ENCODE data around the gene DSCAML1. TPM values are rescaled to one million over a fixed set of nuclear protein-coding genes. Genes with fewer than 3 reads are reported as not detected.

The DSCAML1 gene
- total and polyA plus RNA-seq, 9 of the 15 experiments (the other 6 are each of a cell fraction or from before 2014, with no cell fraction given), result not detected

DNA sequence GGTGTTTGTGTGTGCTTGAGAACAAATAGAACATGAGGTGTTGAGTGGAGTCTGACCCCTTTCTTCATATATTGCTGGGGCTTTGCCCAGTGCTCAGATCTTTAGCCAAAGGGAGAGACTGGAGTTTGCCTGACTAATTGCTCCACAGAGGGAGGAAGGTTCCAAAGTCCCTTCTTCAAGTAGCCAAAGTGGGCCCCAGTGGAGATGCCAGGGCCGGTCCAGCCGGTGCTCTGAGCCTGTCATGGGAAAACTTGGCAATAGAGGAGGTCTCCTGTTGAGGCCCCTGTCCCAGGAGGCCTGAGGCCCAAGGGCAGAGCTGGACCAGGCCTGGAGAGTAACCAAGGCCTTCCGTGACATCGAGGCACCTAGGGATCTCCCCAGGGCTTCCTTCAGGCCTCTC is 112.3 kb downstream of the DSCAML1 start:
- no peak for DNase-seq (ENCODE audit: extremely low read depth in 1 of 4, low spot score in 3 of 4)
- no peaks in the 10 kb centered on the region for H3K79me2 ChIP-seq (ENCODE audit: control insufficient read depth, insufficient read depth, low read length)
- no peaks in the 10 kb centered on the region for H3K4me1 ChIP-seq (replicated peaks in 1 of 2; ENCODE audit: control insufficient read depth in 2 of 2, insufficient read depth in 2 of 2, low read length in 2 of 2)
- no peak overlapping the region for H3K4me2 ChIP-seq (ENCODE audit: insufficient read depth, low read length)
- no peak overlapping the region for H2AFZ ChIP-seq (ENCODE audit: low read depth, low read length)
- H3K9me1 ChIP-seq (ENCODE audit: control insufficient read depth, insufficient read depth, low read length), result no peaks in the 10 kb centered on the region
- H3K27me3 ChIP-seq (ENCODE audit: control insufficient read depth in 2 of 2, insufficient read depth in 2 of 2, low read length in 2 of 2), result peaks cover 2 to 58% of the 10 kb centered on the region in 2 experiments; a peak in 3 of 5 replicates
- 0 out of 2 replicates have a peak, but pooled peaks cover 10% of the 10 kb centered on the region for H4K20me1 ChIP-seq (replicated peaks; ENCODE audit: control insufficient read depth, insufficient read depth, low read length)
- H3K4me3 ChIP-seq, result no peak overlapping the region
- BruUV-seq (replicated peaks), result no TSS peak
- H3K9me3 ChIP-seq (replicated peaks; ENCODE audit: control insufficient read depth, insufficient read depth, low read depth, low read length), result no peaks in the 10 kb centered on the region
- no peak overlapping the region for H3K27ac ChIP-seq (ENCODE audit: extremely low read depth, low read depth, low read length)
- ChIA-PET POLR2A (interaction anchor here (1.3 to 1.5 kb wide), 2 partner anchors 15 to 17 kb away, joined by 5 read pairs; no protein-coding TSS in a partner anchor), CTCF (ENCODE audit: low intra/inter-chr PET ratio) (no interaction called here)
- H3K9ac ChIP-seq (ENCODE audit: insufficient read depth in 1 of 2, low read depth in 2 of 2, low read length in 2 of 2), result no peak overlapping the region
- no peaks in the 10 kb centered on the region for H3K36me3 ChIP-seq (ENCODE audit: control insufficient read depth, insufficient read depth, low read length)
- intact Hi-C loops (cut with micrococcal nuclease) (no loop called here), in situ Hi-C loops (cut with MboI) (no loop called here)
- FAIRE-seq, result no peak
- 0% methylated on average over 4 of the region's 4 CpGs for WGBS (ENCODE audit: insufficient coverage, low coverage, missing lambda C conversion rate)
- no peak for ATAC-seq
- no peak for TF ChIP-seq MECOM (CRISPR knock-in tag; IDR thresholded peaks at IDR 0.05)
- TF ChIP-seq EHMT2 (IDR thresholded peaks at IDR 0.05), result no peak
- TF ChIP-seq SMC3 (conservative IDR thresholded peaks at IDR 0.05; ENCODE audit: insufficient read depth, low read depth, low read length), result no peak
- TF ChIP-seq ZBTB8A (IDR thresholded peaks at IDR 0.05; ENCODE audit: partially characterized antibody), result no peak
- TF ChIP-seq, protein P1, sequence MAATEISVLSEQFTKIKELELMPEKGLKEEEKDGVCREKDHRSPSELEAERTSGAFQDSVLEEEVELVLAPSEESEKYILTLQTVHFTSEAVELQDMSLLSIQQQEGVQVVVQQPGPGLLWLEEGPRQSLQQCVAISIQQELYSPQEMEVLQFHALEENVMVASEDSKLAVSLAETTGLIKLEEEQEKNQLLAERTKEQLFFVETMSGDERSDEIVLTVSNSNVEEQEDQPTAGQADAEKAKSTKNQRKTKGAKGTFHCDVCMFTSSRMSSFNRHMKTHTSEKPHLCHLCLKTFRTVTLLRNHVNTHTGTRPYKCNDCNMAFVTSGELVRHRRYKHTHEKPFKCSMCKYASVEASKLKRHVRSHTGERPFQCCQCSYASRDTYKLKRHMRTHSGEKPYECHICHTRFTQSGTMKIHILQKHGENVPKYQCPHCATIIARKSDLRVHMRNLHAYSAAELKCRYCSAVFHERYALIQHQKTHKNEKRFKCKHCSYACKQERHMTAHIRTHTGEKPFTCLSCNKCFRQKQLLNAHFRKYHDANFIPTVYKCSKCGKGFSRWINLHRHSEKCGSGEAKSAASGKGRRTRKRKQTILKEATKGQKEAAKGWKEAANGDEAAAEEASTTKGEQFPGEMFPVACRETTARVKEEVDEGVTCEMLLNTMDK (IDR thresholded peaks at IDR 0.05; ENCODE audit: borderline replicate concordance, insufficient read depth, low read depth, low read length, poor library complexity, severe bottlenecking), result no peak
- TF ChIP-seq, protein P2, sequence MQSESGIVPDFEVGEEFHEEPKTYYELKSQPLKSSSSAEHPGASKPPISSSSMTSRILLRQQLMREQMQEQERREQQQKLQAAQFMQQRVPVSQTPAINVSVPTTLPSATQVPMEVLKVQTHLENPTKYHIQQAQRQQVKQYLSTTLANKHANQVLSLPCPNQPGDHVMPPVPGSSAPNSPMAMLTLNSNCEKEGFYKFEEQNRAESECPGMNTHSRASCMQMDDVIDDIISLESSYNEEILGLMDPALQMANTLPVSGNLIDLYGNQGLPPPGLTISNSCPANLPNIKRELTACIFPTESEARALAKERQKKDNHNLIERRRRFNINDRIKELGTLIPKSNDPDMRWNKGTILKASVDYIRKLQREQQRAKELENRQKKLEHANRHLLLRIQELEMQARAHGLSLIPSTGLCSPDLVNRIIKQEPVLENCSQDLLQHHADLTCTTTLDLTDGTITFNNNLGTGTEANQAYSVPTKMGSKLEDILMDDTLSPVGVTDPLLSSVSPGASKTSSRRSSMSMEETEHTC (IDR thresholded peaks at IDR 0.05), result no peak
- TF ChIP-seq, protein P3, sequence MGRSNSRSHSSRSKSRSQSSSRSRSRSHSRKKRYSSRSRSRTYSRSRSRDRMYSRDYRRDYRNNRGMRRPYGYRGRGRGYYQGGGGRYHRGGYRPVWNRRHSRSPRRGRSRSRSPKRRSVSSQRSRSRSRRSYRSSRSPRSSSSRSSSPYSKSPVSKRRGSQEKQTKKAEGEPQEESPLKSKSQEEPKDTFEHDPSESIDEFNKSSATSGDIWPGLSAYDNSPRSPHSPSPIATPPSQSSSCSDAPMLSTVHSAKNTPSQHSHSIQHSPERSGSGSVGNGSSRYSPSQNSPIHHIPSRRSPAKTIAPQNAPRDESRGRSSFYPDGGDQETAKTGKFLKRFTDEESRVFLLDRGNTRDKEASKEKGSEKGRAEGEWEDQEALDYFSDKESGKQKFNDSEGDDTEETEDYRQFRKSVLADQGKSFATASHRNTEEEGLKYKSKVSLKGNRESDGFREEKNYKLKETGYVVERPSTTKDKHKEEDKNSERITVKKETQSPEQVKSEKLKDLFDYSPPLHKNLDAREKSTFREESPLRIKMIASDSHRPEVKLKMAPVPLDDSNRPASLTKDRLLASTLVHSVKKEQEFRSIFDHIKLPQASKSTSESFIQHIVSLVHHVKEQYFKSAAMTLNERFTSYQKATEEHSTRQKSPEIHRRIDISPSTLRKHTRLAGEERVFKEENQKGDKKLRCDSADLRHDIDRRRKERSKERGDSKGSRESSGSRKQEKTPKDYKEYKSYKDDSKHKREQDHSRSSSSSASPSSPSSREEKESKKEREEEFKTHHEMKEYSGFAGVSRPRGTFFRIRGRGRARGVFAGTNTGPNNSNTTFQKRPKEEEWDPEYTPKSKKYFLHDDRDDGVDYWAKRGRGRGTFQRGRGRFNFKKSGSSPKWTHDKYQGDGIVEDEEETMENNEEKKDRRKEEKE (IDR thresholded peaks at IDR 0.05; ENCODE audit: borderline replicate concordance in 1 of 2, control insufficient read depth in 1 of 2, low read depth in 2 of 2, low read length in 1 of 2), result no peak
- no peak for TF ChIP-seq CEBPB (tag; IDR thresholded peaks at IDR 0.05)
- TF ChIP-seq, protein P4, sequence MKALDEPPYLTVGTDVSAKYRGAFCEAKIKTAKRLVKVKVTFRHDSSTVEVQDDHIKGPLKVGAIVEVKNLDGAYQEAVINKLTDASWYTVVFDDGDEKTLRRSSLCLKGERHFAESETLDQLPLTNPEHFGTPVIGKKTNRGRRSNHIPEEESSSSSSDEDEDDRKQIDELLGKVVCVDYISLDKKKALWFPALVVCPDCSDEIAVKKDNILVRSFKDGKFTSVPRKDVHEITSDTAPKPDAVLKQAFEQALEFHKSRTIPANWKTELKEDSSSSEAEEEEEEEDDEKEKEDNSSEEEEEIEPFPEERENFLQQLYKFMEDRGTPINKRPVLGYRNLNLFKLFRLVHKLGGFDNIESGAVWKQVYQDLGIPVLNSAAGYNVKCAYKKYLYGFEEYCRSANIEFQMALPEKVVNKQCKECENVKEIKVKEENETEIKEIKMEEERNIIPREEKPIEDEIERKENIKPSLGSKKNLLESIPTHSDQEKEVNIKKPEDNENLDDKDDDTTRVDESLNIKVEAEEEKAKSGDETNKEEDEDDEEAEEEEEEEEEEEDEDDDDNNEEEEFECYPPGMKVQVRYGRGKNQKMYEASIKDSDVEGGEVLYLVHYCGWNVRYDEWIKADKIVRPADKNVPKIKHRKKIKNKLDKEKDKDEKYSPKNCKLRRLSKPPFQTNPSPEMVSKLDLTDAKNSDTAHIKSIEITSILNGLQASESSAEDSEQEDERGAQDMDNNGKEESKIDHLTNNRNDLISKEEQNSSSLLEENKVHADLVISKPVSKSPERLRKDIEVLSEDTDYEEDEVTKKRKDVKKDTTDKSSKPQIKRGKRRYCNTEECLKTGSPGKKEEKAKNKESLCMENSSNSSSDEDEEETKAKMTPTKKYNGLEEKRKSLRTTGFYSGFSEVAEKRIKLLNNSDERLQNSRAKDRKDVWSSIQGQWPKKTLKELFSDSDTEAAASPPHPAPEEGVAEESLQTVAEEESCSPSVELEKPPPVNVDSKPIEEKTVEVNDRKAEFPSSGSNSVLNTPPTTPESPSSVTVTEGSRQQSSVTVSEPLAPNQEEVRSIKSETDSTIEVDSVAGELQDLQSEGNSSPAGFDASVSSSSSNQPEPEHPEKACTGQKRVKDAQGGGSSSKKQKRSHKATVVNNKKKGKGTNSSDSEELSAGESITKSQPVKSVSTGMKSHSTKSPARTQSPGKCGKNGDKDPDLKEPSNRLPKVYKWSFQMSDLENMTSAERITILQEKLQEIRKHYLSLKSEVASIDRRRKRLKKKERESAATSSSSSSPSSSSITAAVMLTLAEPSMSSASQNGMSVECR (CRISPR knock-in tag; IDR thresholded peaks at IDR 0.05), result no peak
- TF ChIP-seq SMARCA5 (IDR thresholded peaks at IDR 0.05), result no peak

Measured in K562 (cell line).